WERI-Rb-1 (cell line): ENCODE measurements around the gene IGFBP5.

Experiments
- DNase-seq: peaks from one replicate; pipeline ENCODE4 v3.0.0-alpha.2; 2020
- H3K27ac ChIP-seq: fragments of 250-450 bp; sonication (Bioruptor Pico); 2 replicates; pipeline ENCODE4 v1.5.1; 2020; ENCODE audit warnings: mild to moderate bottlenecking, moderate library complexity
- H3K27me3 ChIP-seq: fragments of 250-450 bp; sonication (Bioruptor Pico); 2 replicates; pipeline ENCODE4 v1.5.1; 2021; ENCODE audit warnings: mild to moderate bottlenecking, low read depth, moderate library complexity; ENCODE audit not compliant: insufficient read depth, severe bottlenecking
- H3K36me3 ChIP-seq: fragments of 250-450 bp; sonication (Bioruptor Pico); 2 replicates; pipeline ENCODE4 v1.5.1; 2020; ENCODE audit warnings: mild to moderate bottlenecking, moderate library complexity
- H3K4me3 ChIP-seq: 2 replicates; pipeline ENCODE4 v1.5.1; 2011; ENCODE audit warnings: low read depth, mild to moderate bottlenecking, control low read depth, low read length
- H3K9me3 ChIP-seq: fragments of 250-450 bp; sonication (Bioruptor Pico); 2 replicates; pipeline ENCODE4 v1.5.1; 2021; ENCODE audit warnings: mild to moderate bottlenecking, moderate library complexity; ENCODE audit not compliant: severe bottlenecking
- TF ChIP-seq, protein P1 (sequence below): IDR thresholded peaks from 2 replicates; pipeline ENCODE4 v1.5.1; 2011; ENCODE audit warnings: low read depth, mild to moderate bottlenecking, control low read depth, inconsistent platforms, low read length

IGFBP5 gene

GRCh38 chr2:216720722-216721121, 25.4 kb upstream of the IGFBP5 start:
- no peak overlapping the region for H3K27ac ChIP-seq
- TF ChIP-seq, protein P1, sequence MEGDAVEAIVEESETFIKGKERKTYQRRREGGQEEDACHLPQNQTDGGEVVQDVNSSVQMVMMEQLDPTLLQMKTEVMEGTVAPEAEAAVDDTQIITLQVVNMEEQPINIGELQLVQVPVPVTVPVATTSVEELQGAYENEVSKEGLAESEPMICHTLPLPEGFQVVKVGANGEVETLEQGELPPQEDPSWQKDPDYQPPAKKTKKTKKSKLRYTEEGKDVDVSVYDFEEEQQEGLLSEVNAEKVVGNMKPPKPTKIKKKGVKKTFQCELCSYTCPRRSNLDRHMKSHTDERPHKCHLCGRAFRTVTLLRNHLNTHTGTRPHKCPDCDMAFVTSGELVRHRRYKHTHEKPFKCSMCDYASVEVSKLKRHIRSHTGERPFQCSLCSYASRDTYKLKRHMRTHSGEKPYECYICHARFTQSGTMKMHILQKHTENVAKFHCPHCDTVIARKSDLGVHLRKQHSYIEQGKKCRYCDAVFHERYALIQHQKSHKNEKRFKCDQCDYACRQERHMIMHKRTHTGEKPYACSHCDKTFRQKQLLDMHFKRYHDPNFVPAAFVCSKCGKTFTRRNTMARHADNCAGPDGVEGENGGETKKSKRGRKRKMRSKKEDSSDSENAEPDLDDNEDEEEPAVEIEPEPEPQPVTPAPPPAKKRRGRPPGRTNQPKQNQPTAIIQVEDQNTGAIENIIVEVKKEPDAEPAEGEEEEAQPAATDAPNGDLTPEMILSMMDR: no peak

DNA sequence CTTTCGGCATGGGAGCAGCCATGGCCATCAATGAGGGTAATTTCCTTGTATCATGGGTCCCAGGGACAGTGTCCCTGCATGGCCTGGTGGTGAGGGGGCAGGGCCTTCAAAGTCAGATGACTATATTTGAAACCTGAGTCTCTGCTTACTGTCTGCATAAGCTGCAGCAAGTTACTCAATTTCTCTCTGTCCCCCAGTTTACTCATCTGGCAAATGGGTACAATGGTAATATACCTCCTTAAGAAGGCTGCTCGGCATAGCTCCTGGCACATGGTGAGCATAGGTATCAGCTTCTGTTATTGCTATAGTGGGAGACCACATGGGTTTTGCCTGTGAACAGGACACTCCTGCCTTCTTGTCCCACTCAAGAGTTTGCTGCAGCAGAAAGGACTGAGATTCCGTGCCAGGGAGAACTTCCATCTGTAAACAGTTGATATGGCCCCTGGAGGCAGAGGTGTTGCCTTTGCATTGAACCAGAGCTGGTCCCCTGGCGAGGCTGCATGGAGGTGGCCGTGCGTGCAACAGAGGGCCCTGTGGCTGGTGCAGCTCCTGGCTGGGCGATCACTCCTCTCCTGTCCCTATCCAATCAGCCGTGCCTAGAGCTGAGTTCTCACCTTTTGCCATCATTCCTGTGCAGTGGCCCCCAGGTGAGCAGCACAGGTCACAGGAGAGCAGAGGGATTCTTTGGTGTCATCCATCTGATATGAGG, 22.7 kb upstream of the IGFBP5 start:
- Histone ChIP-seq H3K27ac (no peak overlapping the region), H3K9me3 (no peaks in the 10 kb centered on the region), H3K27me3 (no peaks in the 10 kb centered on the region), H3K4me3 (no peak overlapping the region), H3K36me3 (no peaks in the 10 kb centered on the region)
- TF ChIP-seq, protein P1: no peak
- no peak for DNase-seq

More at GRCh38 chr2:216720722-216721121, 25.4 kb upstream of the IGFBP5 start:
- no peak overlapping the region for H3K4me3 ChIP-seq
- H3K9me3 ChIP-seq: no peaks in the 10 kb centered on the region
- no peaks in the 10 kb centered on the region for H3K27me3 ChIP-seq
- DNase-seq: no peak
- no peaks in the 10 kb centered on the region for H3K36me3 ChIP-seq

GRCh38 chr2:216717491-216717901, 22.1 kb upstream of the IGFBP5 start:
- Histone ChIP-seq H3K9me3 (no peaks in the 10 kb centered on the region), H3K36me3 (no peaks in the 10 kb centered on the region), H3K27ac (no peak overlapping the region), H3K4me3 (no peak overlapping the region), H3K27me3 (no peaks in the 10 kb centered on the region)
- DNase-seq: no peak
- TF ChIP-seq, protein P1: no peak

GRCh38 chr2:216716109-216716508, 20.8 kb upstream of the IGFBP5 start:
- no peak overlapping the region for H3K27ac ChIP-seq
- no peak for DNase-seq
- no peak overlapping the region for H3K4me3 ChIP-seq
- TF ChIP-seq, protein P1: no peak
- no peaks in the 10 kb centered on the region for H3K27me3 ChIP-seq
- H3K9me3 ChIP-seq: no peaks in the 10 kb centered on the region
- H3K36me3 ChIP-seq: no peaks in the 10 kb centered on the region

DNA sequence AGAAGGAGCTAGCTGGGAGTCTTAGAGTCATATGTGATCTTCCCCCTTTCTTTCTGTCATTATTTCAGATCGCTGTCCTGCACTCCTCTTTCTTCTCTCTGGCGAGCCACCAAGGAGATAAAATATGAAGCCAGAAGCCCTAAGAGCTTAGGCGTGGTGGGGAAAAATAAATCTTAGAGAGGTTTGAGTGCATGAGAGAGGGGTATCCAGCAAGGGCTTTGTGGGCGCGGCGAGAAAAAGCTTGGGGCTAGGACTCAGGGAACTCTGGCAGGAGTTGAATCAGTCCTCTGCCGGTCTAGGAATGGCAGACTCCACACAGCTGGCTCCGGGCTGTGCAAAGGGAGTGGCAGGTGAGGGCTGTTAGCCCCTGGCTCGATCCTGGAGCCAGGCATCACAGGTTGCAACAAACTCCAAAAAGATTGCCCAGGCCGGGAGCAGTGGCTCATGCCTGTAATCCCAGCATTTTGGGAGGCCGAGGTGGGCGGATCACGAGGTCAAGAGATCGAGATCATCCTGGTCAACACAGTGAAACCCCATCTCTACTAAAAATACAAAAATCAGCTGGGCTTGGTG, 20.1 kb upstream of the IGFBP5 start:
- Histone ChIP-seq H3K27ac (no peak overlapping the region), H3K27me3 (no peaks in the 10 kb centered on the region), H3K4me3 (no peak overlapping the region), H3K9me3 (no peaks in the 10 kb centered on the region), H3K36me3 (no peaks in the 10 kb centered on the region)
- no peak for DNase-seq
- TF ChIP-seq, protein P1: no peak

GRCh38 chr2:216714376-216714775, 19.0 kb upstream of the IGFBP5 start:
- TF ChIP-seq, protein P1: no peak
- DNase-seq: no peak
- no peak overlapping the region for H3K27ac ChIP-seq
- no peaks in the 10 kb centered on the region for H3K9me3 ChIP-seq
- no peaks in the 10 kb centered on the region for H3K27me3 ChIP-seq
- no peaks in the 10 kb centered on the region for H3K36me3 ChIP-seq
- no peak overlapping the region for H3K4me3 ChIP-seq
